Stimulated activated CD8-positive, alpha-beta memory T cell treated with anti-CD3 and anti-CD28 coated beads, Interleukin-7, amount 100 ng/mL, for 48 hours (primary cell): Measurements from ENCODE around the gene ACVR1B.

Source experiments
- DNase-seq, 2 donors: peaks; one replicate each; pipeline ENCODE4 v3.0.0-alpha.2; 2020; ENCODE audit warnings: low read depth in 1 of 2; ENCODE audit errors: extremely low read depth in 1 of 2

ACVR1B gene

GRCh38 chr12:52042706-52043385, 91.3 kb downstream of the ACVR1B start:
- no peak for DNase-seq

- DNase-seq: no peak
These were observed 92.1 kb downstream of the ACVR1B start for GRCh38 chr12:52043386-52044212.

GRCh38 chr12:52044292-52044983, 92.9 kb downstream of the ACVR1B start:
- no peak for DNase-seq

- no peak for DNase-seq
These were observed 94.3 kb downstream of the ACVR1B start for GRCh38 chr12:52045794-52046199.
